HG02943 (cell line): ENCODE measurements around the gene GPM6B.

Experiments
- ATAC-seq: cut with Tn5 transposase; IDR thresholded peaks from one replicate; pipeline ENCODE4 v1.9.1; 2021; ENCODE audit warnings: mild to moderate bottlenecking, low read depth, moderate library complexity; ENCODE audit not compliant: unreplicated experiment

The GPM6B gene

GRCh38 chrX:13816643-13817627, at the start of gene GPM6B:
TSS of gene GPM6B (minus strand) at chrX:13817093. CDS start at chrX:13816904, 189 bp downstream.
- no peak for ATAC-seq

- ATAC-seq = no peak
Measured at GRCh38 chrX:13864264-13864663, 47.4 kb upstream of the GPM6B start.

- no peak for ATAC-seq
Measured at GRCh38 chrX:13863324-13863723, 46.4 kb upstream of the GPM6B start.

GRCh38 chrX:13859724-13860123, 42.8 kb upstream of the GPM6B start:
- no peak for ATAC-seq

GRCh38 chrX:13857804-13858203, 40.9 kb upstream of the GPM6B start:
- no peak for ATAC-seq

- no peak for ATAC-seq
Measured at GRCh38 chrX:13855689-13856450, 39.0 kb upstream of the GPM6B start.

GRCh38 chrX:13854003-13854402, 37.1 kb upstream of the GPM6B start:
- ATAC-seq = no peak

- ATAC-seq = no peak
Measured at GRCh38 chrX:13852001-13852695, 35.3 kb upstream of the GPM6B start.

- no peak for ATAC-seq
Measured at GRCh38 chrX:13845721-13846378, 29.0 kb upstream of the GPM6B start.

- no peak for ATAC-seq
Measured at GRCh38 chrX:13843150-13843721, 26.3 kb upstream of the GPM6B start.

- ATAC-seq = no peak
Measured at GRCh38 chrX:13840121-13840520, 23.2 kb upstream of the GPM6B start.

- no peak for ATAC-seq
Measured at GRCh38 chrX:13837290-13837745, 20.4 kb upstream of the GPM6B start.

GRCh38 chrX:13836575-13836974, 19.7 kb upstream of the GPM6B start:
- no peak for ATAC-seq

- no peak for ATAC-seq
Measured at GRCh38 chrX:13835825-13836224, 18.9 kb upstream of the GPM6B start.

- ATAC-seq = no peak
Measured at GRCh38 chrX:13834355-13834754, 17.5 kb upstream of the GPM6B start.

GRCh38 chrX:13829983-13830382, 13.1 kb upstream of the GPM6B start:
- ATAC-seq = no peak

GRCh38 chrX:13828392-13828791, 11.5 kb upstream of the GPM6B start:
- no peak for ATAC-seq

GRCh38 chrX:13827298-13828090, 10.6 kb upstream of the GPM6B start:
- ATAC-seq = no peak

GRCh38 chrX:13826770-13827169, 9.9 kb upstream of the GPM6B start:
- no peak for ATAC-seq
